ENCODE measurements around the gene RNASE7.

Gene RNASE7

DNA sequence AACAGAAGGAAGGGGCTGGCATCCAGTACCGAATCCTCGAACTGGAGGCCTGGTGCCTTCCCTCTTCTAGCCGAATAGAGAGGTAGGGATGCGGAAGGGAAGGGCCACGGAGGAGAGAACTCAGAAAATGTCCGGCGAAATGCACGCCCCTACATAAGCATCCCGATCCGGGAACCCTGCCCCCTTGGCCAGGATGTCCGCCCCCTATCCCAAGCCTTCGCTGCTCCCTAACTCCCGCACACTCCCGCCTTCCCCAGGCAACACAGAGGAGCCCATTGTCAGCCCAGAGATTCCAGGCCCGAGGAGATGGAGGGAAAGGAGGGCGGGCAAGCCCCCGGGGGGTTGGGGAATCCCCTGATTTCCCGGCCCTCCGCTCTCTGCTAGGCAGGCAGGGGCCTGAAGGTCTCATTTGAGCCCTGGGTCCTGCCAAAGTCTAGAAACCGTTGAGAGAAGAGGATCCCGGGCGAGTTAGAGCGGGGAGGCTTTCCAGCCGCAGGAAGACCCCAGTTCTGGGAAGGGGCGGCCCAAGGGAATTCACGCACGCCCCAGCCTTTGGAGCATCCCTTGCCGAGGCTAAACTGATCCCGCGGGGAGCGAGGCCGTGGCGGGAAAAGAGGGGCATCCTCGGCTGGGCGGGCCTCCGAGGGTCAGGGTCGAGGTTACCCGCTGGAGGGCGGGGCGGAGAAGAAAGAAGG is 27.4 kb downstream of the RNASE7 start:
- peak in 1 of 2 donors; percentile 34 for DNase-seq

DNA sequence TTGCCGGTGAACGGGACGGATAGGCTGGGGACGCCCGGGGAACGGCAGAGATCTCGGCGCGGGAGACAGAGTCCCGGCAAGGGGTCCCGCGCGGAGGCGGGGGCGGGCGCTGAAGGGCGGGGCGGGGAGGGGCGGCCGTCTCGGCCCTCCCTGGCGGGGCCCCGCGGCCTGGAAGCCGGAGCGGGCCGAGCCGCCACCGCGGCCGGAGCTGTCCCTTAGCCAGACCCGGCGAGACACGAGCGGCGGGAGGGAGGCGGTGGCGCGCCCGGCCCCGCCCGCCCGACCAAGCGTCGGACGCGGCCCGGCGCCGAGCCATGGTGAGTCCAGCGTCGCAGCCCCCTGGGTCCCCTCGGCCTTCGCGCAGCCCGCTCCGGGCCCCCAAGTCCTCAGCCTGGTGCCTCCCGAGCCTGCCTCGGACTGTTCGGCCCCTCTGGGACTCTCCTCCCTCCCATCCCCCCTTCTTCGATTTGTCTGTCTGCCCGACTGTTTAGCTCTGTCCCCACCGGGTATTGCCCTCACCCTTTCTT is 28.0 kb downstream of the RNASE7 start, which contains the start of gene ARHGEF40:
ARHGEF40 (plus strand) TSS at position 222 of the 527 bp plus-strand sequence; CDS start at position 315, 93 bp downstream.
- DNase-seq, result peak in 1 of 2 donors; percentile 45

DNA sequence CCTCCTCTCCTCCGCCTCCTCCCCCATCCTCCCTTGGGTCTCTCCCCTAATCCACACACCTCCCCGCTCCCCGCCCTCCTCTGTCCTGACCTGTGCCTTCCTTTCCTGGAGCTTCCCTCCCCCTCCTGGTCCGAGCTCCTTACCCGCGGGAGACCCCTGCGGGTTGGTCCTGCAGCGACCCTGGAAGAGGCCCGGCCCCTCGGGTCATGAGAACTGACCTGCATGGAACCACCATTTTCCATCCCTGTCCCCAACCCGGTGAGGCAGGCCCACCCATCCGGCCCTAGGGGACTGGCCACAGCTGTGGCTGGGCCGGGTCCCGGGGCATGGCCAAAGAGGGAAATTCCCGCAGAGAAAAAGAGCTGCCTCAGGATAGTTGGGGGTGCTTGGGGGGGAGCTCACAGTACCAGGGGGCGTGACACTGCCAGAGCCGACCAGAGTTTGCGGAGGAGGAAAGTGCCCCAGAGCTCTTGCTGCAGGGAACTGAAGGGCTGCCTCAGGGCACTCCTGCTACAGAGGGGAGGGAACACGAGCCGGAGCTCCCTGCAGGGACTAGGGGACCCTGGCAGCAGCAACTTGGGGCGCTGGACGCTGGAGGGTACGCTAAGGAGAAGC is 28.6 kb downstream of the RNASE7 start:
- DNase-seq, result peak in 1 of 2 donors; percentile 32

- DNase-seq, result peak; percentile 58 to 65
Observed at GRCh38 chr14:21071225-21072030, 29.3 kb downstream of the RNASE7 start.

DNA sequence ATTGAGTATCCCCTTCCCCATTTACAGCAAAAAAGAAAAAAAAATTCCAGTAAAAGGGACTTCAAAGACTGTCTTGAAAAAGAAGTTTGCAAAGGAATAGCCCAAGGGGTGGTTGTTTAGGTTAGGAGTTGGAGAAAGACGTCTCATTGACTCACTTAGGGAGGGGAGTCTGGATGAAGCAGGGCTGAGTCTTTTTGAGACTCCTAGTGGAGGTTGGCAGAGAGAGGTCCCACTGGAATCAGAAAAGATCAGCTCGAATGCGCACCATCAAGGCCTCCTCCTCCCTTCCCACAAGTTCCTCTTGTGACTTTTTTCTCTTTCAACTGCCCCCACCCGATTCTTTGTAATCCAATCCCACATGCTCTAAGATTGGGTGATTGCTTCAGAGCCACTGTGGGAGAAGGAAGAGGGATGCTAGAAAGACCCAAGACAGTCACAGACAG is 29.9 kb downstream of the RNASE7 start:
- DNase-seq, result no peak

- DNase-seq, result no peak
Observed at GRCh38 chr14:21072781-21073339, 30.7 kb downstream of the RNASE7 start.

- no peak for DNase-seq
Observed at GRCh38 chr14:21073921-21074320, 31.8 kb downstream of the RNASE7 start.

DNA sequence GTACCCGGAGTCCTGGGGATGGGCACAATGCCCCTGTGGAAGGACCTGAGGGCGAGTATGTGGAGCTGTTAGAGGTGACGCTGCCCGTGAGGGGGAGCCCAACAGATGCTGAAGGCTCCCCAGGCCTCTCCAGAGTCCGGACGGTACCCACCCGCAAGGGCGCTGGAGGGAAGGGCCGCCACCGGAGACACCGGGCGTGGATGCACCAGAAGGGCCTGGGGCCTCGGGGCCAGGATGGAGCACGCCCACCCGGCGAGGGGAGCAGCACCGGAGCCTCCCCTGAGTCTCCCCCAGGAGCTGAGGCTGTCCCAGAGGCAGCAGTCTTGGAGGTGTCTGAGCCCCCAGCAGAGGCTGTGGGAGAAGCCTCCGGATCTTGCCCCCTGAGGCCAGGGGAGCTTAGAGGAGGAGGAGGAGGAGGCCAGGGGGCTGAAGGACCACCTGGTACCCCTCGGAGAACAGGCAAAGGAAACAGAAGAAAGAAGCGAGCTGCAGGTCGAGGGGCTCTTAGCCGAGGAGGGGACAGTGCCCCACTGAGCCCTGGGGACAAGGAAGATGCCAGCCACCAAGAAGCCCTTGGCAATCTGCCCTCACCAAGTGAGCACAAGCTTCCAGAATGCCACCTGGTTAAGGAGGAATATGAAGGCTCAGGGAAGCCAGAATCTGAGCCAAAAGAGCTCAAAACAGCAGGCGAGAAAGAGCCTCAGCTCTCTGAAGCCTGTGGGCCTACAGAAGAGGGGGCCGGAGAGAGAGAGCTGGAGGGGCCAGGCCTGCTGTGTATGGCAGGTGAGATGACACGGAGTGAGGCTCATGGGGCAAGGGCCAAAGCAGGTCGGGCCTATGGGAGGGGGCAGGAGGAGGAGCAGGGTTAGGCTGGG is 32.5 kb downstream of the RNASE7 start:
- DNase-seq, result no peak

GRCh38 chr14:21075719-21076437 is 33.7 kb downstream of the RNASE7 start:
- no peak for DNase-seq

DNA sequence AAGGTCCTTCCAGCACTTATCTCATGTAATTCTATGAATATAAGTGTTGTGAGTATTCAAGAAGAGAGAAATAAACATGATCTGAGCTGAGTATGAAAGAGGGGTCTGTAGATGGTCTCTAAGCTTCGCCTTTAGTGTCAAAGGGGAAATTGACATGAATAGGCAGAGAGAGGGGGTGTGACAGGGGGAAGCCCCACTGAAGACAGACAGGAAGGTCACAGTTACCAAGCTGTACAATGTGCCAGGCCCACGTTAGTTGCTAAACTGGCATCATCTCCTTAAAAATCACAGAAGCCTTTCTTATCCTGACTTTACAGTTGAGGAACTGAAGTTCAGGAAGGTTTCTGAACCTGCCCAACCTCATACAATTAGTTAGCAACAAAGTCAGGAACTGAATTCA is 35.5 kb downstream of the RNASE7 start:
- no peak for DNase-seq

- DNase-seq, result no peak
Observed at GRCh38 chr14:21078287-21078686, 36.1 kb downstream of the RNASE7 start.

DNA sequence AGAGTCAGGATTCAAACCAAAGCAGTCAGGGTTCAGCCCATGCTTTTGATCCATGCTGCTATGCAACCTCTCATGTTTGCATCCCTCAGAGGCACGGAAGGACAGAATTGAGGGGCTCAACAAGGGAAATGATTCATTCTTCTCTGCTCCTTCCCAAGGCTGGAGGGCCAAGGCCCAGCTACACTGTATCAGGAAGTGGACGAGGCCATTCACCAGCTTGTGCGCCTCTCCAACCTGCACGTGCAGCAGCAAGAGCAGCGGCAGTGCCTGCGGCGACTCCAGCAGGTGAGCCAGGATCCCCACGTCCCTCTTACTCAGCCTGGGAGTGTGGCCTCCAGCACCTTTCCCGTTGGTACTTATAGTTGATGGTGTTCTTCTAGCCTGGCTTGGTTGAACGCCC is 36.6 kb downstream of the RNASE7 start:
- DNase-seq, result no peak

DNA sequence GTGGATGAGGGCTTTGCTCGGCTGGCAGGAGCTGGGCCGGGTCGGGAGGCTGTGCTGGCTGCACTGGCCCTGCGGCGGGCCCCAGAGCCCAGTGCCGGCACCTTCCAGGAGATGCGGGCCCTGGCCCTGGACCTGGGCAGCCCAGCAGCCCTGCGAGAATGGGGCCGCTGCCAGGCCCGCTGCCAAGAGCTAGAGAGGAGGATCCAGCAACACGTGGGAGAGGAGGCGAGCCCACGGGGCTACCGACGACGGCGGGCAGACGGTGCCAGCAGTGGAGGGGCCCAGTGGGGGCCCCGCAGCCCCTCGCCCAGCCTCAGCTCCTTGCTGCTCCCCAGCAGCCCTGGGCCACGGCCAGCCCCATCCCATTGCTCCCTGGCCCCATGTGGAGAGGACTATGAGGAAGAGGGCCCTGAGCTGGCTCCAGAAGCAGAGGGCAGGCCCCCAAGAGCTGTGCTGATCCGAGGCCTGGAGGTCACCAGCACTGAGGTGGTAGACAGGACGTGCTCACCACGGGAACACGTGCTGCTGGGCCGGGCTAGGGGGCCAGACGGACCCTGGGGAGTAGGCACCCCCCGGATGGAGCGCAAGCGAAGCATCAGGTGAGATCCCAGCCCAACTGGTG is 39.5 kb downstream of the RNASE7 start:
- no peak for DNase-seq

- DNase-seq, result no peak
Observed at GRCh38 chr14:21083565-21084325, 41.6 kb downstream of the RNASE7 start.

GRCh38 chr14:21084396-21084795 is 42.2 kb downstream of the RNASE7 start:
- DNase-seq, result no peak

GRCh38 chr14:21084998-21085853 is 43.1 kb downstream of the RNASE7 start:
- peak in 1 of 2 donors; percentile 48 for DNase-seq

- DNase-seq, result no peak
Observed at GRCh38 chr14:21086908-21087293, 44.7 kb downstream of the RNASE7 start.

GRCh38 chr14:21087294-21088091 is 45.3 kb downstream of the RNASE7 start:
- DNase-seq, result peak; percentile 92 to 96
